HG03378 (cell line): Measurements from ENCODE around the gene CD200.
A peak's percentile ranks its signal among the peaks of the same experiment; 100 is the strongest.

Source experiments
- ATAC-seq: cut with Tn5 transposase; IDR thresholded peaks from one replicate; pipeline ENCODE4 v1.9.1; 2021; ENCODE audit warnings: mild to moderate bottlenecking, moderate library complexity; ENCODE audit not compliant: unreplicated experiment

The CD200 gene, protein sequence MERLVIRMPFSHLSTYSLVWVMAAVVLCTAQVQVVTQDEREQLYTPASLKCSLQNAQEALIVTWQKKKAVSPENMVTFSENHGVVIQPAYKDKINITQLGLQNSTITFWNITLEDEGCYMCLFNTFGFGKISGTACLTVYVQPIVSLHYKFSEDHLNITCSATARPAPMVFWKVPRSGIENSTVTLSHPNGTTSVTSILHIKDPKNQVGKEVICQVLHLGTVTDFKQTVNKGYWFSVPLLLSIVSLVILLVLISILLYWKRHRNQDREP

DNA sequence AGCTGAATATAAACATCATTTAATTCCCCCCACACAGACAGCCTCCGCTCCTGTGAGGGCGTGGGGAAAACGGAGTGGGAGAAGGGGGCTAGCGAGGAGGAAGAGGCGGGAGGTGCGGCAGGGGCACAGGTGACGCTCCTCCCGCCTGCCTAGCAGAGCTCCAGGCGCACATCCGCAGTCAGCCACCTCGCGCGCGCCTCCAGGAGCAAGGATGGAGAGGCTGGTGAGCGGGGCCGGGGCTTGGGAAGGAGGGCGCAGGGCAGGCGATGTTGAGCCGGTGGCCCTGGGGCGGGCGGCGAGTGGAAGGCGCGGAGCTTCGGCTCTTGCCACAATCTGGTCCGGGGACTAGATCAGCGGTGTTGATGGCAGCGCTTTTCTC is at the start of gene CD200:
CD200 (plus strand) TSS at position 155 of the 379 bp plus-strand sequence; CDS start at position 212, 57 bp downstream.
- ATAC-seq: peak; percentile 41

DNA sequence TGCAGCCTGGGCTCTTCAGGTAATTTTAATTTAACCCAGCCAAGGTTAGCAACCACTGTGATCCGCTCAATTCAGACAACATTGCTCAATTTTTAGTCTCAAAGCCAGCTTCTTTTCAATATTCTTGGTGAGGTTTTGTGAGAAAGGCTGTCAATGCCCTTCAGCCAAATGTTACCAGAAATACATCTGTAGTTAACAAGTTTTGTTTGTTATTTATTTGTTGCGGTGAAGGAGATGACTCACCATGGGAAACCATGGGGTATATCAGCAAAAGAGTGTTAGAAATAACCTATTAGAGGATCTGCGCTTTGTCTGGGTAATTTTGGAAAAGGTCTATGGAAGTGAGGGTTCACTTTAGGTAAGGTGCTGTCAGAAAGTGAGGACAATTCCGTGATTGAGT is 43.9 kb upstream of the CD200 start:
- ATAC-seq: no peak

DNA sequence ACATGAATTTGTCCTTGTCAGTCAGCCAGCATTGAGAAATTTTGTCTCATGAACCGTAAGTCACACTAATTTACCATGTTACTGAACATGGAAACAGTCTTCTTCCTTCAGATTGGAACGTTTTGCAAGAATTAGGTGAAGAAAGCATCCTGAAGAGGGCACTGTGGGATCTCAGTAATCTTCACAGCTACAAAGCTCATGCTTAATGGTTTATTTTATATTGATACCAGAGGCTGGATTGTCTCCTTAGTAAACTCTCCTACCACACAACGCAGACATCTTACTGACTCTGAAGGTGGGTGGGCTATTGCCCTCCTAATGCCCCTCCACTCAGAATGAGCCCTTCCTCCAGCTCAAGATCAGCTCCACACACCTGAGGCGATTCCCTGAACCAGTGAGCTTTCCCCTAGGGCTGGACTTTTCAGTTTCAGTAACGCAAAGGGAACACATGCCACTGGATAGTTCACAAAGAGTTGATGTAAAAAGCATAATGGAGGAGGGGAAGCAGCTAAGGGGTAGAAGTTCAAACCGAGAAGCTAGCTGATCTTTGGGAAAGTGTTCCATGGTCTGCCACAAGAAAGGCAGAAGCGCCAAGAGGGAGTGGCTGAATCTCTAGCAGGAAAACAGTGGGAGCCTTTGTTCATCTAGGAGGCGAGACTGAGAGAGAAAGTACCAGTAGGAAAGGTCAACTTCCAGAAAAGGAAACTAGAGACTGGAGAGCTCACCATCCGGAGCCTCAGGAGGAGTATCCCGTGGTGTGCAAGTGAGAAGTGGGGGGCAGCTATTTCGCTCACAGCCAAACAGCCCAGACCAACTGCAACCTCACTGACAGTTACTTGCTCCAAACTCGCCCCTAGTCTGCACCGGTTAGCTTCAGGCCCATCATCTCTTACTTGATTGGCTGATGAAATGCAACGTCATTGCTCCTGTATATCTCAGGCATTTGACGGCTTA is 39.3 kb upstream of the CD200 start, which contains the start of gene SLC9C1:
SLC9C1 (minus strand) TSS at position 849 of the 954 bp plus-strand sequence. CDS start 7,425 bp downstream, outside the sequence.
- peak; percentile 71 for ATAC-seq

DNA sequence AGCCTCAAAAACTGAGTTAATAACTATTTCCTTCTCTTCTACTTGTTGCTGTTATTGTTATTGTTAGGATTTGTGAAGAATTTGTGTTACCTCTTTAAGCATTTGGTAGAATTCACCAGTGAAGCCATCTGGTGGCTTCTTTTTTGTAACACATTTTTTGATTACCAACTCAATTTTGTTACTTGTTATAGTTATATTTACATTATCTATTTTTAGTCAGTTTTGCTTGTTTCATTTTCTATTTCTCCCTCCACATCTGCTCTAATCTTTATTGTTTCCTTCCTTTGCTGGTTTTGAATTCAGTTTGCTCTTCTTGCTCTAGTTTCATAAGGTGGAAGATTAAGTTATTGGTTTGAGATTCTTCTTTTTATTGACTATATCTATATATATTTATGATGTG is 35.2 kb upstream of the CD200 start:
- ATAC-seq: no peak

DNA sequence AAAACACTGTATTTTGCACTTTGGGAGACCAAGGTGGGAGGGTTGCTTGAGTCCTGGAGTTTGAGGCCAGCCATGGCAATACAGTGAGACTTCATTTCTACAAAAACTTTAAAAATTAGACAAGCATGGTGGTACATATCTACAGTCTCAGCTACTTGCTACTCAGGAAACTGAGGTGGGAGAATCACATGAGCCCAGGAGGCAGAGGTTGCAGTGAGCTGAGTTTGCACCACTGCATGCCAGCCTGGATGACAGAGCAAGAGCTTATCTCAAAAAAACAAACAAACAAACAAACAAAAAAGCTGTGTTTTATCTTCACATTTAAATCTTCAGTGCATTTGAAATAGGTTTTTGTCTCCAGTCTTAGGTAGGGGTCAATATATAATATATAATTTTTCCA is 34.2 kb upstream of the CD200 start:
- no peak for ATAC-seq

DNA sequence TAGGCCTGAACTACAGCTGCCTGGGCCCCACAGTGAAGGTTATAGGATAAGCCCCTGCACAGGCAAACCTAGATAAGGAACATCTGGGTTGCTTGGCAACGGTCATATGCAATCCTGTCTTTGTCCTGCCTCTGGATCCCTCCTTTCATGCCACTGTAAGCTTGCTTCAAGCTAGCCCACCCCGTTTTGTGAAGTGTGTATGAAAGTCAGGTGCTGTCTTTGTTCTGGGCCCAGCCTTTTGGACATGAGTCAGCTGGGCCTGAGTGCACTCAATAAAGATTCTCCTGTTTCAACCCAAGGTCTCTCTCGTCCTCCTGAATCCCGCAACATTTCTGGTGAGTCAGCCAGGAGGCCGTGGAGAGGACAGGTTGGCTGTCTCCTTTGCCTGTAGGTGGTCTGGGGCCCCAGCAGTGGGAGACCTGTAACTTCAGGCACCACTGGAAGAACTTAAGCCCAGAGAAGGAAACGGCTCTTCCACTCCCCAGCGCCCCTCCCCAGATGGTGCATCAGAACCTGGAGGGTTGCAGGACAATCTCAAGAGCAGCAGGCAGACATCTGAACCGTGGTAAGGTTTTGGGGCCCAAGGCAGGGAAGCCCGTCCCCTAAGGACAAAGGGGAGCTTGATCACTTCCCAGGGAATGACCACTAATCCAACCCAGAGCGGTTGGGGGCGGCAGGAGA is 30.7 kb upstream of the CD200 start:
- no peak for ATAC-seq

DNA sequence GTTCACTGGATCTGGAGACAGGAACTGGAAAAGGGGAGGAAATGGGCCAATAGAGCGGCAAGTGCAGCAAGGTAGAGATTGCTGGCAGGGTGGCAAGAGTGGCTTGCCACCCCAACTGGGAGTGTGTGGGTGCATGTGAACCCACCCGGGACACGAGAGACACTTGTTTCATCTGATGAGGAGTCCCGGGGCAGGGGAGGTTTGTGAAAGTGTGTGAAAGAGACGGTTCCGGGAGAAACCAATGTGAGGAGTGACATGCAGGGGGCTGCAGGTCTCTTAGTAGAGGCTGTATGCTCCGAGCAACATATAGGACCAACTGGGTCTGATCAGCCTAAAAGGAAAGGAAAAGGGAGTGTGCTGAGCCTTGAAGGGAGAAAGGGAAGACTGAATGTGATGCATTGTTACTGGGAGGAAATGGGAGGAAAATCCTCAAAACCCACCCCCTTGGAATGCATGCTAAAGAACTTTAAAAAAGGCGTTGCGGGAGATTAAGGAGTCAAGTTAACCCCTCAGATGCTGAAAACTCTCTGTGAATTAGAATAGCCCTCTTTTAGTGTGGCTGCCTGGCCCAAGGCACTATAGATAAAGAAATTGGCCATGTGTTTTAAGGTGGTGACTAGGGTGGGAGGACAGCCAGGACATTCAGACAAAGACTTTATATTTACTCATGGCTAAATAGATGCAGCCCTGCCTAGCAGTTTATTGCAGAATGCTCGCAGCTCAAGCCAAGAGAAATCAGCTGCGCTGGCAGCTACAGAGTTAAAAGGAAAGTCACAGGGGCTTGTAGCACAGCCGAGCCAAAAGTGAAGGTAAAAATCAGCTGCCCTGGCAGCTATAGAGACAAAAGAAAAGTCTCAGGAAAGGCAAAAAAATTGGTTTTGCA is 29.8 kb upstream of the CD200 start:
- no peak for ATAC-seq

DNA sequence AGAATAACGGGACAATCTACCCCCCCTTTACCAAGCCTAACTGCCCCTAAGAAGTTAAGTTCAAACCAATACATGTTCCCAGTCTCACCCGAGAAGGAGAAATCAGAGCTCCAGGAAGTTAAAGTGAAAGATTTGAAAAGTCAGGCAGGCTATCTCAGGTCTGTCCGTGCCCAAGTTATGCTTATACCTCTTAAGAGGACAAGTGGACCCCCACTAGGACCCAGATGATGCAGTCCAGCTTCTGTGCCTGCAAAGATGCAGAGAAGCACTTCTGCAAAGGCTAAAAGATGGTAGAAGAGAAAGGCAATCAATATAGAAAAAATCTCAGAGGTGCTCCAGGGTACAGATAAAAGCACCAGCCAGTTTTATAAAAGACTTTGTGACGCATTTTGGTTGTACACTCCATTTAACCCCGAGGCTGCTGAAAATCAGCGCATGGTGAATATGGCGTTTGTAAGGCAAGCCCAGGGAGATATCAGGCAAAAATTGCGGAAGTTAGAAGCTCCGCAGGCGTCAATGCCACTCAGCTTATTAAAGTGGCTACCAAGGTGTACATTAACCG is 29.1 kb upstream of the CD200 start:
- no peak for ATAC-seq

DNA sequence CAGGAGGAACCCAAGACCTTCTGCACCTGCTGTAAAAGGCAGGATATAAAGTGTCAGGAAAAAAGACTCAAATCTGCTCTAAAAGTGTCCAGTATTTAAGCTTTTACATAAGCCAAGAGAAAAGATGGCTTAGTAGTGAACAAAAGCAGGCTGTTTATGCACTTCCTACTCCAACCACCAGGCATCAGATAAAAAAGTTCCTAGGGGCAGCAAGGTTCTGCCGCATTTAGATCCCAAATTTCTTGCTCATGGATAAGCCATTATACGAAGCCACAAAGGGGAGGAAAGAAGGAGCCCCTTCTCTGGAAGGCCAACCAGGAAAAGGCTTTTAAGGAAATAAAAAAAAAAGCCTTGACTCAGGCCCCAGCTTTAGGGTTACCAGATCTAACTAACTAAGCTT is 28.3 kb upstream of the CD200 start:
- ATAC-seq: no peak

DNA sequence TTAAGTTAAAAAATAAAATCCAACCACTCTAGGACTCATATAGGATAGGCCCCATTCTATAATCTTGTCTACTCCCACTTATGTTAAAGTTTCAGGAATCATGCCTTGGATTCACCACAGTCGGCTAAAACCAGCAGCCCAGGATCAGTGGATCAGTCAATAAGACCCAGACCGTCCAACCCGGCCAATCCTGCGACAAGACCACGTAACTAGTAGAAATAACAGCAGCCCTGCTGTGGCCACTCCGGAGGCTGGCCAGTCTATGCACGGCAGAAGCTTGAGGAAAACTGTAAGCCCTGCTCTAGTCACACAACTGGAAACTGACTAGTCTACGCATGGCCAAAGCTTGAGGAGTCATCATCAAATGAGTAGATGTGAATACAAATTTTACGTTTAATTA is 26.1 kb upstream of the CD200 start:
- no peak for ATAC-seq

DNA sequence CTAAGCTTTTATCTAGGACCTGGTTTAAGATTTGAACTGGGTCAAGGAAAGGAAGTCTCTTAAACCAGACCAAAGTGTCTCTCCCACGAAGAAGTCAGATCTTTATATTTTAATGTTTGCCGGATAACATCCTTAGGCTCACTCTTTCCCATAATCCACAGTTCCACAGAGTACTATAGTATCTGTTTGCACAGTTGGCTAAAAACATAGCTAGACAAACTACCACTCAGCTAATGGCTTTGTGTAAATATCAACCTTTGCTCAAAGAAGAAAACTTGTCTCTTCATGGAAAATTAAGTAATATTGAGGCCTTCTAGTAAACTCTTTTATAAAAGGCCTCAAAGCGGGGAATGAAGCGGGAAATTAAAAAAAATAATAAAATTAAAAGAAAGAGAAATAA is 25.4 kb upstream of the CD200 start:
- no peak for ATAC-seq

DNA sequence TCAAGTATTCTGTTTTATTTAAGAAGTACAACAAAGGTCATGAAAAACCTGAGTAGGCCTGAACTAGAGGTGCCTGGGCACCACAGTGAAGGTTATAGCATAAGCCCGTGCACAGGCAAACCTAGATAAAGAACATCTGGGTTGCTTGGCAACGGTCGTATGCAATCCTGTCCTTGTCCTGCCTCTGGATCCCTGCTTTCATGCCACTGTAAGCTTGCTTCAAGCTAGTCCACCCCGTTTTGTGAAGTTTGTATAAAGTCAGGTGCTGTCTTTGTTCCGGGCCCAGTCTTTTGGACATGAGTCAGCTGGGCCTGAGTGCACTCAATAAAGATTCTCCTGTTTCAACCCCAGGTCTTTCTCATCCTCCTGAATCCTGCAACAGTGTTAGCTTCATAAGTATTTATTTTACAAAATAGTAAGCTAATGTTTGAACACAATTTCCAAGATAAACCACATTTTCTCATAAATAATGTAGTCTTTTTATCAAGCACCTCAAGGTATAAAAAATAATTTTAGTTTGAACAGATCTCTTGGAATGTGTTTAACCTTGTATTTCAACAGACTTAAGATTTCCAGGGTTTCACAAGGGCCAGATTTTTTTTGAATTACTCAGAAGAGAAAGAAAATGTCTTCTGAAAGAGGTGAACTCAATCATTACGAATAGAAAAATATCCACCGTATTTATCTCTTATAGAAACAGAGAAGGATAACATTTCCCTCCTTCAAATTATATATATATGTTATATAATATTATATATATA is 24.6 kb upstream of the CD200 start:
- no peak for ATAC-seq

DNA sequence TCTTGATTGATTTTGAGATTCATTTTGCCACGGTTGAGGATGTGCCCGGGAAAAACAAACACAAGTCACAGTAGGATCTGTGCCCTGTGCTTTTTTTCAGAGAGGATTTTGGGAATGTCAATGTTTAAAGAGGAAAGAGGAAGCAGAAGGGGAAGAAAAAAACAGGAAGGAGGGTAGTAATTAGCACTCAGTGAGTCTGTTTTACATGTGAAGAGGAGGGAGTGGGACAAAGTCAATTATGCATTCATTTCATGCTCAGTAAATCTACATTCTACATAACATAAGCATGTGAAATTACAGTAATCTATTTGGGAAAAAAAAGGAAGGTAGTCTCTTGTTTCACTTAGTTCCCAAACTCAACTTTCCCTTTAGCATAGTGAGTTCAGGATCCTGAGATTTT is 18.3 kb upstream of the CD200 start:
- no peak for ATAC-seq

DNA sequence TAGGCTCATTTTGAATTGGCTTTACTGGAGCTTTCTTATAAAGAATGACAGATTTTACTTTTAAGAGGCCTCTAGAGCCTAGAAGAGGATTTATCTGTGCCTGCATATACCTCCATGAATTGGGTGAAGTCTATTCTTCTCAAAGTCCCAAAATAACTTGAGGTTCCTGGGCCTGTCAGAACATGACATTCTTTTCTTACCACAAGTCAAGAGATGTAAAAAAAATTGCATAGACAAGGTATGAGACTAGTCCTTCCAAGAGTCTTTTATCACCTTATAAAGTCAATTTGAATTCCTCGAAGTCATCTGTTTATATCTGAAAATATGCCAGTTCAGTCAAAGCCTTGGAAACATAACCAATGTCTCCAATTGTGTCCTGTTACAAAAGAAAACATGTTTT is 17.2 kb upstream of the CD200 start:
- no peak for ATAC-seq

DNA sequence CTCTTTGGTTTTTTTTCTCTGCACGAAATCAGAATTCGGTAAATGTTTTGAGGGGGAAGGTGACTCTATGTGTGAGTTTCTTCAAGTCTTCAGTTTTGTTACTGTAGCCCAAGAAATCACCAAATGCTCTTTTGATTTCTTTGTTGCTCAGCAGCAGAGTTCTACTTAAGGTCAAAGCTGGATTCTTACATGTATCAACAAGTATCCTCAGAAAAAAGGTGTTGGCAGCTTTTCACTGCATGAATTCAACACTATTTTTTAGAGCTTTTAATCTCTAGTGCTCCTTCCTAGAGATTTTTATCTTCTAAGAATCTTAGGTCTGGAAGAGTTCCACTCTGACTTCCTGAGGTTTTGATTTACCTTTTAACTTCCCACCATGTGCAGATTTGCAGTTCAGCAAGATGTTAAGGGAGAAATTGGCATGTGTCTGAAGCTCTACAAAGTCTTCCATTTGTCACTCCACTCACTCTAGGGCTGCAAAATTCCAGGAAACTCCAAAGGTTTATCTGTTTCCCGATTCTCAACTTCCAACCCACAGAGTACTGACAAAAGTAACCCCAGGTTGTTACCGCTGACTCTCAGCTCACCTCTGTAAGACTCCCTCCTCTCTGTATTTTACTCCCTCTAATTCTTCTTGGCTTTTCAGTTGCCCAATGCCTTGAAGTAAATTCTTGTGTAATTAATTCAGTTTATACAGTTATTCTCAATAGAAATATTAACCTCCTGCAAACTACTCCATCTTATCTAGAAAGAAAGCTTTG is 13.3 kb upstream of the CD200 start:
- no peak for ATAC-seq

DNA sequence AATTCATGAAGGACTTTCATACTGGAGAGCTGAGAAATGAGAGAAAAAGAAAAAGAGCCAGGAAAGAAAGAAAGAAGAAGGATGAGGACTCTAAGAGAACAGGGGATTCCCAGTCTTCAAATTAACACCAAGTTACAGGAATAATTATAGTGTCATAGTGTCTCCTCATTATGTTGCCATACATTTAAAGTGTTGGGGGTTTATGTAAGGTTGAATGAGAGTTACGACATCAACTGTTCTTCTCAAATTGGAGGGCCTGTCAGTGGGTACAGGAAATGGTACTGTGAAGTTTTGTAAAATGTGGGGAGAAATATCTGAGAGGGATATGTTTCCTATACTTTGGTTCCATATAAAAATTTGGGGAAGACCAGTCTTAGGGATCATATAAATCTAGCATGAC is 12.3 kb upstream of the CD200 start:
- no peak for ATAC-seq

DNA sequence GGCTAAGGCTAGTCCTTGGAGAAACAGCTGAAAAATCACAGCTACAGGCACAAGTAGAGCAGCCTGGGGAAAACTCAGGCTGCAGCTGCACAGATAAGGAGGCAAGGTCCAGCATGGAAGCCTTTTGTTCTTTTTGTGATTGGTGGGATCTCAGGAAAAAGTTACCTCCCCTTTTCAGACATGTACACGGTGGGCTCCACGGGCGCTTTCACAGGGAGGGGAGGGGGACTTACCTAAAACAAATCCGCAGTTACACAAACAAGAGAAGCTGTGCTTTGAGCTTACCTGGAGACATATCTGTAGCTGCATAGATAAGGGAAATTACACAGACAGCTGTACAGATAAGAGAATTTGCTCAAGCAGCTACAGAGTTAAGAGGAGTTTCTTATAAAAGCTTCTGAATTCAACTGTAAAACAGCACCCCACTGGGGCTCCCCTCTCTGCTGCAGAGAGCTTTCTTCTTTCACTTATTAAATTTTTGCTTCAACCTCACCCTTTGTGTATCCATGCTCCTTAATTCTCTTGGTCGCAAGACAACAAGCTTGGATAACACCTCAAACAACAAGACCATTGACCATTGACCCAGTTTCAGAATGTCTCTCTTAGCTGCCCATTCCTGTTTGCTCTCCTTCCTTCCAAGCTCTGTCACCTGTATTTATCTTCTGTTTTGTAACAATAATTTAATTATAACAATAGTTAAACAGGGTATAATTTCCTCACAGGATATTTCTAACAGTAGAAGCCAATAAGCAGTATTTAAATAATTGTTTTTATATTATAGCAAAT is 10.9 kb upstream of the CD200 start:
- ATAC-seq: no peak

DNA sequence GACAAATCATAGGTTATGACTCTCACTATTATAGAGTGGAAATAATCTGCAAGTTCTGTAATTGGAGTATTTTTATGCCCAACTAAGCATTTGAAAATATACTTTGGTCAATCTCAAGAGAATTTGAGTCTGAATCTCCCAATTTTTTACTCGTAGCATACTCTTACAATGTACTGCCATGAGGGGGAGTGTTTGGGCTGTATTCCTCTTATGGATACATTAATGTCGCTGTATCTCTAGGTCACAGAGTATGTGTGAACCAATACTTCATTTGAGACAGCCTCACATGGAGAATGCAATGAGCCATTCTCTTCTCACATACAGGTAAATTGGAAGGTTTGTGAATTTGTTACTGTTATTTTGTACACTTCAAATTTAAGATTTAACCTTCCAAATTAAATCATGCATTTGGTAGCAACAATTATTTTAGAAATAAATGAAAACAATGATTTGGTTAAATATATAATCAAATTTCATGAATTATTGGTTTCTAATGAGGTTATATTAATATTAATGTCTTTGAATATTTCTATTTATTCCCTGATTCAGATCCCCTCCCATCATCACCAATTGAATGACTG is 5.5 kb upstream of the CD200 start:
- ATAC-seq: peak; percentile 99
